B cell (primary cell): Measurements from ENCODE around the gene TSPAN9. TPM values are rescaled to one million over a fixed set of nuclear protein-coding genes. Genes with fewer than 3 reads are reported as not detected.

Source experiments
- ATAC-seq: fragments of 200-7000 bp; cut with Tn5 transposase; one replicate; pipeline ENCODE4 v1.10.0; 2021; ENCODE audit warnings: low read depth, mild to moderate bottlenecking, moderate number of reproducible peaks, moderate library complexity
- CTCF ChIA-PET: fragments of 350-600 bp; sonication (Branson Sonifier 250); formaldehyde crosslinking; loops from one replicate; lab custom pipeline; 2021; ENCODE audit warnings: antibody characterized with exemption, inconsistent platforms; lab: Charles Lee
- POLR2A ChIA-PET: fragments of 350-600 bp; sonication (Branson Sonifier 250); formaldehyde crosslinking; loops from one replicate; lab custom pipeline; 2021; ENCODE audit warnings: antibody characterized with exemption; lab: Charles Lee
- DNase-seq: peaks from one replicate; pipeline ENCODE4 v3.0.0; 2013
- H2AFZ ChIP-seq: 2 replicates; pipeline ENCODE4 v1.6.1; 2012; ENCODE audit warnings: mild to moderate bottlenecking, low read depth, low read length; ENCODE audit not compliant: insufficient read depth, poor library complexity, severe bottlenecking
- H3K27ac ChIP-seq, 2 donors: 1 replicate in 1 of 2; 2 replicates in 1 of 2; pipeline ENCODE4 v1.5.1; 2012 to 2013; ENCODE audit warnings: low read length in 2 of 2, mild to moderate bottlenecking in 2 of 2, moderate library complexity in 1 of 2
- H3K27me3 ChIP-seq, 4 experiments: fragments of 200-600 bp in 1 of 4; sonication (generic) in 1 of 4; replicated peaks in 1 of 4; 1 replicate in 2 of 4; 2 replicates in 2 of 4; pipeline versions ENCODE4 v1.6.1 to v1.7.0; 2013 to 2016; ENCODE audit warnings: low read length in 3 of 4, mild to moderate bottlenecking in 2 of 4, mixed read lengths in 1 of 4, moderate library complexity in 1 of 4; ENCODE audit not compliant: insufficient read depth in 4 of 4, control insufficient read depth in 3 of 4; ENCODE audit errors: control extremely low read depth in 1 of 4
- H3K36me3 ChIP-seq, 2 experiments: replicated peaks in 1 of 2; 1 replicate in 1 of 2; 2 replicates in 1 of 2; pipeline versions ENCODE4 v1.6.1 to v1.7.1; 2013; ENCODE audit warnings: low read length in 1 of 2; ENCODE audit not compliant: insufficient read depth in 2 of 2, control insufficient read depth in 1 of 2; ENCODE audit errors: control extremely low read depth in 1 of 2, extremely low read depth in 1 of 2
- H3K4me1 ChIP-seq, 2 donors: fragments of 200-600 bp in 1 of 2; sonication (generic) in 1 of 2; 1 replicate in 1 of 2; 2 replicates in 1 of 2; pipeline versions ENCODE4 v1.5.1 to v1.6.1; 2013 to 2017; ENCODE audit warnings: low read length in 2 of 2; ENCODE audit not compliant: control insufficient read depth in 2 of 2, insufficient read depth in 2 of 2
- H3K4me2 ChIP-seq: replicated peaks from 2 replicates; pipeline ENCODE3; 2012; ENCODE audit warnings: mild to moderate bottlenecking, low read depth, low read length; ENCODE audit not compliant: poor library complexity, severe bottlenecking
- H3K4me3 ChIP-seq, 5 experiments: fragments of 200-600 bp in 1 of 5; sonication (generic) in 1 of 5; 1 replicate in 3 of 5; 2 replicates in 2 of 5; pipeline versions ENCODE4 v1.5.1 to v1.7.0; 2011 to 2016; ENCODE audit warnings: low read length in 4 of 5, mild to moderate bottlenecking in 4 of 5, low read depth in 2 of 5, control low read depth in 1 of 5, moderate library complexity in 1 of 5; ENCODE audit not compliant: insufficient read depth in 1 of 5; ENCODE audit errors: control extremely low read depth in 1 of 5, extremely low read depth in 1 of 5
- H3K79me2 ChIP-seq: fragments of 200-600 bp; sonication (generic); one replicate; pipeline ENCODE4 v1.6.0; 2016; ENCODE audit warnings: low read length; ENCODE audit not compliant: control insufficient read depth, insufficient read depth
- H3K9ac ChIP-seq: fragments of 200-600 bp; sonication (generic); 2 replicates; pipeline ENCODE4 v1.6.1; 2017; ENCODE audit warnings: mild to moderate bottlenecking, low read length, moderate library complexity
- H3K9me3 ChIP-seq, 3 donors: one replicate each; pipeline versions ENCODE4 v1.6.1 to v1.7.1; 2013; ENCODE audit warnings: low read length in 2 of 3; ENCODE audit not compliant: control insufficient read depth in 2 of 3, insufficient read depth in 1 of 3; ENCODE audit errors: control extremely low read depth in 1 of 3
- H4K20me1 ChIP-seq: 2 replicates; pipeline ENCODE4 v1.6.0; 2012; ENCODE audit warnings: mild to moderate bottlenecking, low read length; ENCODE audit not compliant: insufficient read depth, control insufficient read depth, poor library complexity, severe bottlenecking
- H3K27ac Mint-ChIP-seq: one replicate; pipeline ENCODE4 v1.8.0; 2021; ENCODE audit warnings: mixed read lengths
- H3K27me3 Mint-ChIP-seq: one replicate; pipeline ENCODE4 v1.8.0; 2021; ENCODE audit warnings: mixed read lengths
- H3K4me1 Mint-ChIP-seq: one replicate; pipeline ENCODE4 v1.8.0; 2021; ENCODE audit warnings: mixed read lengths
- H3K4me3 Mint-ChIP-seq: one replicate; pipeline ENCODE4 v1.8.0; 2021; ENCODE audit warnings: mixed read lengths
- H3K9me3 Mint-ChIP-seq: one replicate; pipeline ENCODE4 v1.8.0; 2022; ENCODE audit warnings: mixed read lengths; ENCODE audit not compliant: insufficient read depth
- EZH2 ChIP-seq: IDR thresholded peaks from 2 replicates; pipeline ENCODE4 v1.6.1; 2012; ENCODE audit warnings: borderline replicate concordance, low read depth, mild to moderate bottlenecking, moderate library complexity, low read length; ENCODE audit not compliant: insufficient read depth, poor library complexity, severe bottlenecking
- WGBS: methylation state at CpG from one replicate; pipeline ENCODE4 v1.1.5; 2013; ENCODE audit warnings: missing lambda C conversion rate; ENCODE audit not compliant: insufficient coverage; 5-methylcytosine and 5-hydroxymethylcytosine counted together
- intact Hi-C: fragments of 100-400 bp; cut with micrococcal nuclease; formaldehyde crosslinking; loops from one replicate; pipeline ENCODE4 v1.10.0; 2022
- polyA plus RNA-seq: library from polyadenylated mRNA; depleted of rRNA; stranded (reverse); fragments of >200 nt; gene quantifications from 2 replicates; pipeline ENCODE4 v1.2.3, GENCODE V29; 2012
- total RNA-seq, 2 donors: library from RNA; stranded (reverse); fragments of 120-200 nt in 1 of 2; gene quantifications; 1 replicate in 1 of 2; 2 replicates in 1 of 2; pipeline versions ENCODE4 v1.2.3 to v1.2.4, GENCODE V29; 2013 to 2022
- TF ChIP-seq, protein P1 (sequence below): fragments of 200-600 bp; IDR thresholded peaks from one replicate; pipeline ENCODE4 v1.8.0; 2022; ENCODE audit warnings: antibody characterized with exemption, mild to moderate bottlenecking

Gene TSPAN9
- total and polyA plus RNA-seq, 2 donors (not counting 1 experiment from before 2014, with no cell fraction given), result 0.15 to 0.37 TPM

- H3K4me1 ChIP-seq, result no peaks in the 10 kb centered on the region
- H3K4me3 Mint-ChIP-seq, result no peak overlapping the region
- ChIA-PET CTCF (no interaction called here), POLR2A (no interaction called here)
- intact Hi-C loops, result no loop called here
- H3K4me3 ChIP-seq, result no peak overlapping the region
- H3K4me1 Mint-ChIP-seq, result no peaks in the 10 kb centered on the region
- H3K9me3 ChIP-seq, result peaks cover 0 to 12% (median 0%) of the 10 kb centered on the region in 3 donors
- no peak for TF ChIP-seq EZH2
- TF ChIP-seq, protein P1, sequence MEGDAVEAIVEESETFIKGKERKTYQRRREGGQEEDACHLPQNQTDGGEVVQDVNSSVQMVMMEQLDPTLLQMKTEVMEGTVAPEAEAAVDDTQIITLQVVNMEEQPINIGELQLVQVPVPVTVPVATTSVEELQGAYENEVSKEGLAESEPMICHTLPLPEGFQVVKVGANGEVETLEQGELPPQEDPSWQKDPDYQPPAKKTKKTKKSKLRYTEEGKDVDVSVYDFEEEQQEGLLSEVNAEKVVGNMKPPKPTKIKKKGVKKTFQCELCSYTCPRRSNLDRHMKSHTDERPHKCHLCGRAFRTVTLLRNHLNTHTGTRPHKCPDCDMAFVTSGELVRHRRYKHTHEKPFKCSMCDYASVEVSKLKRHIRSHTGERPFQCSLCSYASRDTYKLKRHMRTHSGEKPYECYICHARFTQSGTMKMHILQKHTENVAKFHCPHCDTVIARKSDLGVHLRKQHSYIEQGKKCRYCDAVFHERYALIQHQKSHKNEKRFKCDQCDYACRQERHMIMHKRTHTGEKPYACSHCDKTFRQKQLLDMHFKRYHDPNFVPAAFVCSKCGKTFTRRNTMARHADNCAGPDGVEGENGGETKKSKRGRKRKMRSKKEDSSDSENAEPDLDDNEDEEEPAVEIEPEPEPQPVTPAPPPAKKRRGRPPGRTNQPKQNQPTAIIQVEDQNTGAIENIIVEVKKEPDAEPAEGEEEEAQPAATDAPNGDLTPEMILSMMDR, result no peak
- H3K79me2 ChIP-seq, result no peaks in the 10 kb centered on the region
- DNase-seq (no peak), ATAC-seq (no peak)
- H3K27ac Mint-ChIP-seq, result no peak overlapping the region
- no peak overlapping the region for H2AFZ ChIP-seq
- no peaks in the 10 kb centered on the region for H3K36me3 ChIP-seq
- H3K9ac ChIP-seq, result no peak overlapping the region
- H4K20me1 ChIP-seq, result no peaks in the 10 kb centered on the region
- peaks cover 0 to 3% (median 0%) of the 10 kb centered on the region in 4 experiments for H3K27me3 ChIP-seq
- no peak overlapping the region for H3K27ac ChIP-seq
- no peaks in the 10 kb centered on the region for H3K9me3 Mint-ChIP-seq
- no peak overlapping the region for H3K4me2 ChIP-seq
- H3K27me3 Mint-ChIP-seq, result peaks cover 17% of the 10 kb centered on the region
- WGBS, result 82% methylated on average over 9 of the region's 17 CpGs
Observed at GRCh38 chr12:3157581-3158323, 80.6 kb downstream of the TSPAN9 start.

DNA sequence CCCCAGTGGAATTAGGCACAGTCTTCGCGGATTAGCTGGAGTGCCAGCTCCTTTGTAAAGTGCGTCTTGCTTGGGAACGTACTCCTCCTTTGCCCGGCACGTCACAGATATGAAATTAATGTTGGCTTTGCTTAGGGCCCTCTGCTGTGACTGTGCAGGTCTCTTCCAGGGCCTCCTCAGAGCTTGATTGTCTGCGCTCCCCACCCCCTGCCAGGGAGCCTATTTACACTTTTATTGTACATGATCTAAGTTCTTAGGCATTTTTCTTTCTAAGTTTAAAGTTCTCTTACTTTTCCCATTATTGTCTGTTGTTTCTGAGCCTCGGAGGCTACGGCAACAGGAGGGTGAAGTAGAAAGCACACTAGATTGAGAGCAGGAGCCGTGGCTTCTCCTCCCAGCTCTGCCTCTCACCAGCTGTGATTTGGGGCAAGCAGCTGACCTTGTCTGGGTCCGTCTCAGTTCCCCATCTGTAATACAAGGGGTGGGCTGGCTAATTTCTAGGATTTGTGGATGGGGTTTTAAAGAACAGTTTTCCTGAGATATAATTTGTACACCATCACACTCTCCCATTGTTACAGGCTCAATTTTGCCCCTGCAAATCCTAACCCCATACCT lies 81.8 kb downstream of the TSPAN9 start:
- H2AFZ ChIP-seq, result no peak overlapping the region
- Mint-ChIP-seq H3K4me1 (no peaks in the 10 kb centered on the region), H3K4me3 (no peak overlapping the region), H3K9me3 (no peaks in the 10 kb centered on the region), H3K27me3 (peaks cover 17% of the 10 kb centered on the region), H3K27ac (no peak overlapping the region)
- no peak overlapping the region for H3K27ac ChIP-seq
- POLR2A ChIA-PET, result no interaction called here
- DNase-seq (no peak), ATAC-seq (no peak)
- intact Hi-C loops, result no loop called here
- TF ChIP-seq EZH2, result no peak
- TF ChIP-seq, protein P1, result no peak
- H3K9me3 ChIP-seq, result peaks cover 0 to 13% (median 0%) of the 10 kb centered on the region in 3 donors
- H3K79me2 ChIP-seq, result no peaks in the 10 kb centered on the region
- H3K27me3 ChIP-seq, result peaks cover 0 to 3% (median 0%) of the 10 kb centered on the region in 4 experiments
- H4K20me1 ChIP-seq, result no peaks in the 10 kb centered on the region
- H3K4me3 ChIP-seq, result no peak overlapping the region
- 80% methylated on average over 9 of the region's 11 CpGs for WGBS
- CTCF ChIA-PET, result no interaction called here
- no peaks in the 10 kb centered on the region for H3K4me1 ChIP-seq
- H3K36me3 ChIP-seq, result no peaks in the 10 kb centered on the region
- H3K9ac ChIP-seq, result no peak overlapping the region
- no peak overlapping the region for H3K4me2 ChIP-seq
